Jurkat, Clone E6-1 (cell line): ENCODE data around the gene FAM241A.
A peak's percentile ranks its signal among the peaks of the same experiment; 100 is the strongest.
"Not testable (repeated sequence)": the region's sequence is repeated elsewhere in the genome, so short reads cannot be mapped to it uniquely, and the experiment has no call there.

Source experiments
- DNase-seq: peaks from one replicate; pipeline ENCODE4 v3.0.0-alpha.2; 2011; ENCODE audit warnings: low read depth, low spot score
- H3K4me3 ChIP-seq: 2 replicates; pipeline ENCODE4 v1.5.1; 2011; ENCODE audit warnings: mild to moderate bottlenecking, low read length, control low read depth, moderate library complexity

Gene FAM241A

DNA sequence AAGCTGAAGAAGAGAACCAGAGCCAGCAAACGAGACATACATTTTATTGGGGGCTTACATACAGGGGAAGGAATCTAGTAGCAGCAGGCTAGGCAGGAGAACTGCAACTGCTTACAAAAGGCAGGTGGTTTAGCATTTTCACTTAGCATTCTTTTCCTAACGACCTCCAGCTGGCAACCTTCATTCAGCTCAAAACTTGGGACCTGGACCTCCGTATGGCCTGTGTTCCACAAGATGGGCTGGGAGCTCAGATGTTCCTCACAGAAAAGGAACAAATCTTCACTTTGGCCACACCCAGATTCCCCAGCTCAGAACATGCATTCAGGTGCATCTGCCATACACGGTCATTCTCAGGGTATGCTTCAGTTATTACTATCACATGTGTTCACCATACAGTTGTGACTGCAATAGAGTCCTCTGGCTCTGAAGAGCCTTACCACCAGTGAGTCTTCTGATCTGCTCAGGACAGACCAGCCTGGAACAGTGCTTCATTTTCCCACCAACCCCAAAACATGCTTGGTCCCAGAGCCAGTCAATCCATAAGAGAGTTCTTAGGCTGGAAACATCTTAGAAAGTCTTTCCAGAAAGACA lies 56.8 kb downstream of the FAM241A start:
- H3K4me3 ChIP-seq: no peak overlapping the region
- no peak for DNase-seq

DNA sequence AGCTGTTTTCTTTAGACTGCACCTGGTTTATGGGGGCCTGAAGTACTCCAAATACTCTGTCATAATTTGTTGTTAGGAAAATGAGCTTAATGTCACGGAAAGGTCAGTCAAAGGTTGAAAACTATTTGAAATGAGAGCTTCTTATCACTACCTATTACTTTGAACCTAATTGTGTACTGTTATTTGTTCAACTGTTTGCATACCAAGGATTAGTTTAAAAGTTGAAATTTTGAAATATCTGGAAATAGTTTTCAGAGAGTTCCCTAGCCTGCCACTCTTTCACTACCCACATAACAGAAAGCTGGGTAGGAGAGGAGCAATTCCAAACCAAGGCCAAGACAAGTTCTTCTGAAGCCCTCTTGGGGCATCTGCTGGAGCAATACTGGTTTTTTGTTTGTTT lies 58.3 kb downstream of the FAM241A start:
- no peak for DNase-seq
- H3K4me3 ChIP-seq: no peak overlapping the region

DNA sequence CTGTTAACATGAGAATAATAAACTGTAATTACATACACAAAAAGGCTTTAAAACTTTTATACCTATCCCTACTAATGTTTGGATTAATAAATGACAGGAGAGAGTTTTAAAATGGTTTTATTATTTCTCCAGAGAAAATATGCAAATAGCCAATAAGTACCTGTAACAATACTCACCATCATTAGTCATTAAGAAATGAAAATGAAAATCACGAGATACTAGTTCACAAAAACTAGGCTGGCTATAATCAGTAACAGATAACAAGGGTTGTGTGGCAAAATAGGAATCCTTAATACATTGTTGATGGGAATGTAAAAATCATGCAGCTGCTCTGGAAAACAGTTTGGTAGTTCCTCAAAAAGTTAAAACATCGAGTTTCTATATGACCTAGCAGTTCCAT lies 61.2 kb downstream of the FAM241A start:
- no peak for DNase-seq
- no peak overlapping the region for H3K4me3 ChIP-seq

DNA sequence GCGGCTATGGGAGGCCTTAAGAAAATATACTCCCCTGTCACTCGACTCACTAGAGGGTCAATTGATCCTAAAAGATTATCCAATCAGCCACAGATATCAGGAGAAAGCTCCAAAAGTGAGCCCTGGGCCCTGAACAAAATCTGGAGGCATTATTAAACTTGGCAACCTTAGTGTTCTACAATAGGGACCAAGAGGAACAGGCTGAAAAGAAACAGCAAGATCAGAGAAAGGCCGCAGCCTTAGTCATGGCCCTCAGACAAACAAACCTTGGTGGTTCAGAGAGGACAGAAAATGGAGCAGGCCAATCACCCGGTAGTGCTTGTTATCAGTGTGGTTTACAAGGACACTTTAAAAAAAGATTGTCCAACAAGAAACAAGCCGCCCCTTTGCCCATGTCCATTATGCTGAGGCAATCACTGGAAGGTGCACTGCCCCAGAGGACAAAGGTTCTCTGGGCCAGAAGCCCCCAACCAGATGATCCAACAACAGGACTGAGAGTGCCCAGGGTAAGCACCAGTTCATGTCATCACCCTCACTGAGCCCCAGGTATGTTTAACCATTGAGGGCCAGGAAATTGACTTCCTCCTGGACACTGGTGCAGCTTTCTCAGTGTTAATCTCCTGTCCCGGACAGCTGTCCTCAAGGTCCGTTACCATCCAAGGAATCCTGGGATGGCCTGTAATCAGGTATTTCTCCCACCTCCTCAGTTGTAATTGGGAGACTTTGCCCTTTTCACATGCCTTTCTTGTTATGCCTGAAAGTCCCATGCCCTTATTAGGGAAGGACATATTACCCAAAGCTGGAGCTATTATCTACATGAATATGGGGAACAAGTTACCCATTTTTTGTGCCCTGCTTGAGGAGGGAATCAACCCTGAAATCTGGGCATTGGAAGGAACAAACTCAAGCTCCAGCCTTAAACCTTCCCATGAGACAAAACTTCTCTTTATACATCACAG lies 63.2 kb downstream of the FAM241A start:
- DNase-seq, H3K4me3 ChIP-seq: not testable (repeated sequence)

DNA sequence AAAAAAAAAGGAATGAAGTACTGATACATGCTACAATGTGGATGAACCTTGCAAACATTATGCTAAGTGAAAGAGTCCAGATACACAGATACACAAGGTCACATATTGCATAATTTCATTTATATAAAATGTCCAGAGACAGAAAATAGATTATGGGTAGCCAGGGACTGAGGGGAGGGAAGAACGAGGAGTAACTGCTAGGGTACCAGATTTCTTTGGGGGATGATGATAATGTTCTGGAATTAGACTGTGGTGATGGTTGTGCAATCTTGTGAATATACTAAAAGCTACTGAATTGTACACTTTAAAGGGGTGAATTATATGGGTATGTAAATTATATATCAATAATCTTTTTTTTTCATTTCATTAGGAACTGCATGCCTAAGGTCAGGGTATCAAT lies 65.5 kb downstream of the FAM241A start:
- no peak overlapping the region for H3K4me3 ChIP-seq
- no peak for DNase-seq

DNA sequence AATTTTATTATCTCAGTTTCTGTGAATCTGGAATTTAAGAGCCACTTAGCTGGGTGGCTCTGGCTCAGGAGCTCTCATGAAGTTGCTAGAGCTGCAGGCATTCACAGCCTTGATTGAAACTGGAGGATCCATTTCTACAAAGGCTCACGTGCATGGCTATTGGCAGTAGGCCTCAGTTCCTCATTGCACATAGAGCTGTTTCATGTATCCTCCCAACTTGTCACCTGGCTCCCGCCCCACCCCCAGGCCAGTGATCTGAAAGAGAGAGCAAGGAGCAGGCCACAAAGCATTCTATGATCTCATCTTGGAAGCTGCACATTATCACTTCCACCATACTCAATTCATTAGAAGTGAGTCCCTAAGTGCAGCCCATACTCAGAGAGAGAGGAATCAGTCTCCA lies 67.8 kb downstream of the FAM241A start:
- H3K4me3 ChIP-seq: no peak overlapping the region
- DNase-seq: no peak

DNA sequence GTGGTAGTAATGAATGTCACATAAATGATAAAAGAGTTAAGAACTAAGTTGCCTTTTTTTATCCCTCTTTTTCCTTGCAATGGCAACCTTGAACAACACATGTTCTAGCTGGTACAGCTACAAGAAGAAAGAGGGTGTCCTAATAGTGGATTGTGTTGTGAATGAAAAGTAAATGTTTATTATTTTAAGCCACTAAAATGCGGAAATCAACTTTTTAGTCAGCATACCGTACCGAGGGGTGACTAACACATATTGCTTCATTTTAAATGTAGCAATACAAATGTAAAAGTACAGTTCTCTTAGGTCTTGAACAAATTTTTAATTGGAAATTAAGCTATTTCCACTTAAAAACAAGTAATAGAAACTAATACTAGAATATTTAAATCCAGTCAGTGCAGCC lies 68.6 kb downstream of the FAM241A start:
- no peak overlapping the region for H3K4me3 ChIP-seq
- no peak for DNase-seq

DNA sequence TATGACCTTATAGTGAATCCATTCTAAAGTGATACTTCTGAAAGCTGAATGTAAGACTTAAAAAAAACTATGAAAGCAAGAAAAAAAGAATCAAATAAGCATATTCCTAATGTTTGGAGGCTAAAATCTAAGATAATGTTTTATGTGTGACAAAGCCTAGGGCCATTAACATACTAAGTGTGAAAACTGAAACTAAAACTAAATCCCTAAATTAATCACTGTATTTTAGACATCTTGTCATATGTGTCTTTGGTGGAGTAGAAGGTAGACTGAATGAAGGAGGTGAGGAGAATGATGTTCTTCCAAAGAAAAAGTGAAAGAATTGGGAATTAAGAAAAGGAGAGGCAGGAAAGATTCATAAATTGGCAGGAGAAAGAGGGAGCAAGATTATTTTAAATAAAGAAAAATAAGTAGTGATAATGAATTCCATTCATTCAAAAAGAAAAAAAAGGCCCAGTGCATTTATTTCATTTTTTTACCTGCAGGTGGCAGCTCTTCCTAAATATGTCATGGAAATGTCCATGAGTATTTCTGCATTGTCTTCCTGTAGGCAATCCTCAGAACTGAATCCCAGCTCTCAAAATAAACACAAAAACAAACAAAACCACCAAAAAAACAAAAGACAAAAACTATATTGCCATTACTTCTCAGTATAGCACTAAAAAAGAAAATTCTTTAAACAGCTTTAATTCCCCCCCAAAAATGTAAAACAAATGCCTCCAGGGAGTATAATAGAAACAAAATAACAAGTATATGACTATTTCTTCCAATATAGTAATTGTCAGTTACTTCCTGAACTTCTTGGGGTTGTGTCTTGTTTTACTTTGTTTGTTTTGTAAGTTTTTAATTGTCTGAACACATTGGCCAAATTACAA lies 69.4 kb downstream of the FAM241A start:
- no peak for DNase-seq
- H3K4me3 ChIP-seq: no peak overlapping the region

DNA sequence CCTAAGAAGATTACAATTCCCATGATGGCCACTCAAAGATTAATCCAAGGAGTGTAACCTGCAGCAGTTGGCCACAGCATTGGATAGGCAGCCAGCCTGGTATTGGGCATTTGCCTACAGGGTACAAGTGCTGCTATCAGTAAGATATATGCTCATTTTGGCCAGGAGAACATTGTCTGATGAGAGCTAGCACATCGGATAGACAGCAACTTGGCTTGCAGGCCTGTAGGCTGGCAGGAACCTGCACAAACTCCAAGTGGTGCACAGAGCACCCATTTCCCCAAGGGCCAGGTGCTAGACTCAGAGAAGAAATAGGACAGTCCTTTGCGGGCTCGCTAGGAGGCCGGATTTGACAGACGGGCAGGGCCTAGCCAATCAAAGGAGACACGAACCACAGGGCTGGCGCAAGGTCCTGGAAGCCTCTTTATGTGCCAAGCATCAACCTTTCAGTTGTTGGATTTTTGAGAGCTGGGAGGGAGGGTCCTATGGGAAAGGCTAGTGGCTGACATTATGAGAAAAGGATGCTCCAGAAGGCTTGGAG lies 74.6 kb downstream of the FAM241A start:
- no peak for DNase-seq
- no peak overlapping the region for H3K4me3 ChIP-seq

DNA sequence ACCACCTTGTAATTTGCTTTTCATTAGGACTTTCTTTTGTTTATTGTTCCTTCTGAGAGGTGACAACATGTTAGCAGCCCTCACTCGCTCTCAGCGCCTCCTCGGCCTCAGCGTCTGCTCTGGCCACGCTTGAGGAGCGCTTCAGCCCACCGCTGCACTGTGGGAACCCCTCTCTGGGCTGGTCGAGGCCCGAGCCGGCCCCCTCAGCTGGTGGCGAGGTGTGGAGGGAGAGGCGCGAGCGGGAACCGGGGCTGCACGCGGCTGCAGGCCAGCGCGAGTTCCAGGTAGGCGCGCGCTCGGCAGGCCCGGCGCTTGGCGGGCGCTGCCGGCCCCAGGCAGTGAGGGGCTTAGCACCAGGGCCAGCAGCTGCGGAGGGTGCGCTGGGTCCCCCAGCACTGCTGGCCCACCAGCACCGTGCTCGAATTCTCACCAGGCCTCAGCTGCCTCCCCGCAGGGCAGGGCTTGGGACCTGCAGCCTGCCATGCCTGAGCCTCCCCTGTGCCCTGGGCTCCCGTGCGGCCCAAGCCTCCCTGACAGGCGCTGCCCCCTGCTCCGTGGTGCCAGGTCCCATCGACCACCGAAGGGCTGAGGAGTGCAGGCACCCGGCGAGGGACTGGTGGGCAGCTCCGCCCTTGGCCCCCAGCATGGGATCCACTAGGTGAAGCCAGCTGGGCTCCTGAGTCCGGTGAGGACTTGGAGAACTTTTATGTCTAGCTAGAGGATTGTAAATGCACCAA lies 77.1 kb downstream of the FAM241A start:
- no peak for DNase-seq
- H3K4me3 ChIP-seq: no peak overlapping the region

DNA sequence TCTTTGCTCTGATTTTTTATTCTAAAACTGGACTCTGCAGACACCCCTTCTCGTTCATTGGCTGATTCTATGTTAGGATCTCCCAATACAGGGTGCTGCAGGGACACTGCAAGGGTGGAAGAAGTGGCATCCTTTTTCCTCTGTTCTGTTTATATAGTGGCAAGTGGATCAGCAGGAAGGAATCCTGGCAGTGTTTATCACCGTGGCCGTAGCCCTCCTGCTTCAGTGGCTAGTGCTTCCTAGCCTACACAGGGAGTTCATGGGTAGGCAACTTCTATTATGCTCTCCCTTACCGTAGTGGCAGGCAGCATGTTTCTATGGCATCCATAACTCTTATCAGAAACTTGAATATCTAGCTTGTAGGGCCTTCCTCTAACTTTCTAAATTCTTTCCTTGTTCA lies 79.9 kb downstream of the FAM241A start:
- no peak for DNase-seq
- H3K4me3 ChIP-seq: no peak overlapping the region

DNA sequence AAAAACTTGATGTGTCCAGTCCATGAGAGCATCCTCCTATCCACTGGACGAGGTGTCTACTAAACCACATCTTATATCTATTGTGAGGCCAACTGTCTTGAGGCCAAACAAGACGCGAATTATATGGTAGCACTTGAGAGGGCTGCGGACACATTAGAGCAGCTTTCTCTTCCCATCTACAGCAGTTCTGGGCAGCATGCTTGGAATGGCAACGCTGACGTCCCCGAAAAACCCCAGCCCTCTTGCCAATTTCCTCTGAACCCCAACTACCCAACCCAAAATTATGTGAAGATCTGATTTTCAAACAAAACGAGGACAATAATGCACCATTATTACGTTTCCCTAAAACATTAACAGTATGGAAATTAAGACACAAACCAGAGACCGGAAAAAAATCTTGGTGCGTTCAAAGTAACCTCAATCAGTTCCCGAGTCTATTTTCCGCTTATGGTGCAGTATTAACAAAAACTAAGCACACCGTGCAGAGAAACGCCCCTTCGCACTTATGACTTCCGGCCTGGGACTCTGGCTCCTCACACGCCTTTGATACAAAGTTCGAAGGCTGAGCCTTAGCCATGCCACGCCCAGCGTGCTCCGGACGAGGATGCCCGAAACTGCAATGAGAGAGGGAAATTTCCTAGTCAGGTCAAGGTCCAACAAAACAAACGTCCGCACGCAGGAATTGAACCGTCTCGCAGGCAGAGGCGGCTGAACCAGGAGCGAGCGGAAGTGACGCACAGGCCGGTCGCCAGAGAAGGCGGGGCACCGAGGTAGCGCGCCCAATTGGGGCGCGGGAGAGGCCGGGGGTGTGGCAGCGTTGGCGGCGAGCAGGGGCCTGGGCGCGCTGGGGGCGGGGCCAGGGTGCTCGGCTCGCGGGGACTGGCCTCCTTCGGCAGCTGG lies 85.9 kb downstream of the FAM241A start:
- DNase-seq: peak; percentile 84
- peak overlapping the region; percentile 79 for H3K4me3 ChIP-seq

DNA sequence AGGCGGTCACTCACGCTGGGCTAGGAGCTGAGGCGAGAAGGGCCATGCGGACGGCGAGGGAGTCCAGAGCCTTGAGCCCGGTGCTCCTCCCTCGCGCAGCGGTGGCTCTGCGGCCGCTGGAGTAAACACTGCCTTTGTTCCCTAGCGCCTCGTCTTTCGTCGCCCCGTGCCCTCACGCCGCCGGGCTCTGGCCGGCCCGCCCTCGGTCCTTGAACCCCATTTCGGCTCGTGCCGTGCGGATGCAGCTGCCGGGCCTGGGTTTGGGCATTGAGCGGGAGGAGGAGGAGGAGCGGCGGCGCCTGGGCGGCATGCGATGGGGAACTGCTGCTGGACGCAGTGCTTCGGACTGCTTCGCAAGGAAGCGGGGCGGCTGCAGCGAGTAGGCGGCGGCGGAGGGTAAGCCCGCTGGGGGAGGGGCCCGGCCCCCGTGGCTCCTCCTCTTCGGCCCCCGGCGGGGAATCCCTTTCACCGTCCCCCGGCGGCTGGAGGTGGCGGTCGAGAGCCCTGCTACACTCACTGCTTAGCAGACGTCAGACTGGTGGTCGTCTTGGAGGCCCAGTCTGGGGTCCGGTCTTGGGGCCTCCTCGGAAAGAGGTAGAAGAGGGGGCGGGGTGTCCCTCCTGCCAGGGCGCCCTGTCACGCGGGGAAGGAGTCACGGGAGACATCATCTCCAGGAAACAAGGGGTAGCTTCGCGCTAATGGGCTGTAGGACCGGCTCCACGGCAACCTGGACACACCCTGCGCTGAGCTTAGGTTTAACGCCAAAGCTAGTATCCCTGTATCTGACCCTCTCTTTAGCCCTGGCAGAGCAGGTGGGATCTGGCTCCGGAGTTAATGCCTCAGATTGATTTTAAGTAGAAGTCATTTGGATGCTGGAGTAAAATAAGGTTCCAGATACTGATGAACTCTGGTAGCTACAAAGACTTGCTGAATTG lies 86.8 kb downstream of the FAM241A start, which contains the start of gene AP1AR:
Gene AP1AR (plus strand): TSS at position 9 of the 935 bp plus-strand sequence. CDS start 305 bp downstream, at position 314.
- DNase-seq: no peak
- H3K4me3 ChIP-seq: peak within 1 kb of the TSS; percentile 79

DNA sequence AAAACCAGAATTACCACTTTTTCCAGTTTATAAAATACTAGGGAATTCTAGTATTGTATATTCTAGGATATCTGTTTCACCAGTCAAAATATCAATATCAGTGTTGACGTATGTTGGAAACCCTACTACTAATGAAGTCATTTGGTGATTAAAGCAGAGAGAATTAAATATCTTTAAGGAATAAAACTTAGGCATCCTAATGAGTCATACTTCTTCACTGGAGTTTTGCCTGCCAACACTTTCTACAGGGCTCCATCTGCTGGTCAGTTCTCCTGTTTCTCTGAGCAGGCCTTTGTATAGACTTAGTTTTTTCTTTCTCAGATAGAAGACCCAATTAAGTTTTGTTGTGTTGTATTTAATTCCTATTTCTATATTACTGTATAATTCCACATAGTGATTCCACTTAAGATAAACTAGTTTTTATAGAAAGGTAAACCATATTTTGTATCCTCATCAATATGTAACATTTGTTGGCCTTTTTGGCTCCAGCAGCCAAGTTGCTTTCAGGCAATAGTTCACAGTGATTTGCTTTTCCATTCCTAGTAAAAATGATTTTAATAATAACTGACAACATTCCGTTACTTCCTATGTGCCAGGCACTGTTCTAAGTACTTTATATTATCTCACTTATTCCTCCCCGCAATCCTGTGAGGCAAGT lies 89.8 kb downstream of the FAM241A start:
- no peak overlapping the region for H3K4me3 ChIP-seq
- DNase-seq: peak; percentile 58

DNA sequence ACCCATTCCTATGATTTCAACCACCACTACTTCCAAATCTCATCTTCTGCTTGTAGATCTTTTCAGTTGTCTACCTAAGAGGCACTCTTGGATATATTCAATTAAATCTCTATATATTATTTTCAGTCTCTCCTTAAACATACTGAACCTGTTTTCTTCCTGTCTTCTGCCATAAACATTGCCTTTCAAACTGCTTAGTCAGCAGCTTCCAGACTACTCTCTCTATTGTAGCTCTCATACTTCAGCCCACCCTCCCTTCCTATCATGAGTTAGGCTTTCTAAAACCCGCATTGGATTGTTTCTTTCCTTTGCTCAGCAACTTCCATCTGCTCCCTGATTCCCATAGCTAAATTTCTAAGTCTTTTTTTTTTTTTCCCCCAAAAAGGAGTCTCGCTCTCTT lies 90.8 kb downstream of the FAM241A start:
- no peak for DNase-seq
- H3K4me3 ChIP-seq: no peak overlapping the region

DNA sequence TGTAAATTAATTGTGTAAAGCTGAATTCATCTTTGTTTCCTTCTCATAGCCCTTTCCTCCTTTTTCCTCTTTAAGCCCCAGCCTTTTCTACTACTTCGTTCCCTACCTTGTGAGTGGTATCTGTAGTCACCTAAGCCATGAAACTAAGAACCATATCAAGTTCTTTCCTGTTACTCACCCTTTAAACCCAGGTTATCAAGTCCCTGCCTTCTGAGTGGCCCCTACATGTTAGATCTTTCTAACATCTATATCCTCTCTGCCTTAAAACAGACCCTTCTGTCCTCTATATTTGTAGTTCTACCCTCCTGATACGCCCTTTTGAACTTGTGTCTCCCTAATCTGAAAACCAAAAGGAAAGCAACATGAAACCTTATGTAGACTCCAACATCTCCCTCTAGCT lies 93.6 kb downstream of the FAM241A start:
- no peak overlapping the region for H3K4me3 ChIP-seq
- no peak for DNase-seq
